ENCODE results near the gene IBA57.

Gene IBA57

DNA sequence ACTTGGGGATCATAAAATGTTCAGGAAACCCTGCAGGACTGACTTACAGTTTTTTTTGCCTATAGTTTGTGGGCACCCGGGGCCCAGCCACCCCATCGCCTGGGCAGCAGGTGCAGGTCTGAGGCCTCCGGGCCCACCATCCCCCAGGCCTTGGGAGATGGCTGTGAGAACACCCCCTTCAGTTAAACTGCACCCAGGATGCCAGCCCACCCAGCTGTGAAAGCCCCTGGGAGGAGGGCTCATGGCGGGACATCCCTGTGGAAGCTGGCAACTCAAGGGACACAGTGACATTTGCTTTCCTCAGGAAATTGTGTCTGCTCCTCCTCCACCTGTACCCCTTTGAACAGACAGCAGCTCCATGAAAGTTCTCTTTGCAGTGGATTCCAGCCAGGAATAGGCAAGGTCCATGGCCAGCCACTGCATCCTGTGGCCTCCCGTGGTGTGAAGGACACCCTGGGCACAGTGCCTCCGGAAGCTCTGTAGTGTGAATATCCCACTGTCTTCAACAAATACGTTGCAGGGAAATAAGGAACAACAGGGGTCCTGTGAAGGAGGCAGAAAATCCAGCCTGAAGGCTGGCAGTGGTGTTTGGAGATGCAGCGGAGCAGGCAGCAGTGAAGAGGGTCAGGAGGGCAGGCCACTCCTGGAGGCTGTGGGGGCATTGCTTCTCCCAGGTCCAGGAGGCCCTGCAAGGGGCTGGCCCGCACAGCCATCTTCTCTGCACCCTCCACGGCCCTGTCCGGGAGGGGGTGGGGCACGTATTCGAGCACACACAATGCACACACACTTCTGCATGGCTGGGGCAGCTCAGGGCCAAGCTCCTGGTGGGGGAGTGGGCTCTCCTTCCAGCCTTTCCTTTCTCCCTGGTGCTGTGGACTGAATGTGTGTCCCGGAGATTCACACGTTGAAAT, 40.2 kb downstream of the IBA57 start:
- peaks cover 7% of the 10 kb centered on the region; the same call in 1 of the 2 replicates for H3K4me1 ChIP-seq (ENCODE audit: control insufficient read depth, insufficient read depth, low read length)
- H3K4me3 ChIP-seq (ENCODE audit: low read depth, low read length): no peak overlapping the region
- H3K9ac ChIP-seq (ENCODE audit: low read length): no peak overlapping the region
- no peak overlapping the region for H3K27ac ChIP-seq (ENCODE audit: low read depth, low read length)
- peaks cover 17% of the 10 kb centered on the region for H3K27me3 ChIP-seq (ENCODE audit: control insufficient read depth, insufficient read depth, low read length)
- H3K36me3 ChIP-seq (ENCODE audit: control insufficient read depth, insufficient read depth, low read length): no peaks in the 10 kb centered on the region
- H3K9me3 ChIP-seq (ENCODE audit: control insufficient read depth, insufficient read depth, low read depth, low read length): no peaks in the 10 kb centered on the region; the same call in 1 of the 2 replicates

DNA sequence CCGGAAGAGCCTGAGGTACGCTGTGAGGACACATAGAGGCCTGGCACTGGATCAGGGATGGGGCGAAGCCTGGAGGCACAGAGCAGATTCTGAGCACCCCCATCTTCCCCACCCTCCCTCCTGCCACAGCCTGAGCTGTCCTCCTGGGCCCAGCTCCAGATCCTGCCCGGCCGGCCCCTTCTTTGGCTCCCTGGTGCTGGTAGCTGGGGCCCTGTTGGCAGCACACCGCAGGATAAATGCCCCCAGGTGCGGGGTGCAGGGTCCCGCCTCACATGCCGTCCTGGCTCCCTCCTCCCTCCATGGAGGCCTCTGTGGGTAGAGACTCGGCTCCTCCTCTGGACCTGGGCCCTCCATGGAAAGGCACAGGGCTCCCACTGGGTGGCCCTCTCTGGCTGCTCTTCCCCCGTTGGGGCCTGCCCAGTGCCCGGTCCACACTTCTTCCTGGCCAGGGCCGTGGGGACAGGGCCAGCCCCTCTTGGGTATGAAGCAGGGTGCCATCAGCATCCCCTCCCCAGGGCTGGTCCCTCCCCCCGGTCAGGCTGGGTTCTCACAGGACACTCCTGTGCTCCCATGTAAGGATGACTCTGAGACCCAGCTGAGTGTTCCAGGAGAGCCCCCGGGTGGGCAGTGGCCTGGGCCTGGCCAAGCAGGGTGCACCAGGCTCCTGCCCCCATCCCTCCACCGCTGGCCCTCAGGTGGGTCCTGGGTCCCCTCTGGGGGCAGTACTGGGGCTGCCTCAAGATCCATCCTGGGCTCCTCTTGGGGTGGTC, 41.2 kb downstream of the IBA57 start:
- Histone ChIP-seq H3K4me3 (ENCODE audit: low read depth, low read length) (no peak overlapping the region), H3K4me1 (ENCODE audit: control insufficient read depth, insufficient read depth, low read length) (peaks cover 7% of the 10 kb centered on the region; the same call in 1 of the 2 replicates), H3K9me3 (ENCODE audit: control insufficient read depth, insufficient read depth, low read depth, low read length) (no peaks in the 10 kb centered on the region), H3K27me3 (ENCODE audit: control insufficient read depth, insufficient read depth, low read length) (peaks cover 19% of the 10 kb centered on the region), H3K36me3 (ENCODE audit: control insufficient read depth, insufficient read depth, low read length) (no peaks in the 10 kb centered on the region), H3K9ac (ENCODE audit: low read length) (no peak overlapping the region), H3K27ac (ENCODE audit: low read depth, low read length) (no peak overlapping the region)

DNA sequence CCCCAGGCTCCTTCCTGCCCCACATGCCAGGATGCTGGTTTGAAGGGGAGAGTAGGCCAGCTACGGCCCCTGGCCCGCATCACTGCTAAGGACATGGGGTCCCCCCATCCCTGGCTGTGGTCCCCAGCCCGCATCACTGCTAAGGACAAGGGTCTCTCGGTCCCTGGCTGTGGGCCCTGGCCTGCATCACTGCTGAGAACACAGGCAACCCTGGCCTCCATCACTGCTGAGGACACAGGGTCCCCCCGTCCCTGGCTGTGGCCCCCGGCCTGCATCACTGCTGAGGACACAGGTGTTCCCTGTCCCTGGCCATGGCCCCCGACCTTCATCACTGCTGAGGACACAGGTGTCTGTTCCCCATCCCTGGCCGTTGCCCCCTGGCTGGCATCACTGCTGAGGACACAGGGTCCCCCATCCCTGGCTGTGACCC, 41.8 kb downstream of the IBA57 start:
- H3K9me3 ChIP-seq (ENCODE audit: control insufficient read depth, insufficient read depth, low read depth, low read length): no peaks in the 10 kb centered on the region
- no peak overlapping the region for H3K27ac ChIP-seq (ENCODE audit: low read depth, low read length)
- H3K36me3 ChIP-seq (ENCODE audit: control insufficient read depth, insufficient read depth, low read length): no peaks in the 10 kb centered on the region
- H3K27me3 ChIP-seq (ENCODE audit: control insufficient read depth, insufficient read depth, low read length): peaks cover 24% of the 10 kb centered on the region
- H3K9ac ChIP-seq (ENCODE audit: low read length): no peak overlapping the region
- H3K4me1 ChIP-seq (ENCODE audit: control insufficient read depth, insufficient read depth, low read length): peaks cover 7% of the 10 kb centered on the region; the same call in 1 of the 2 replicates
- H3K4me3 ChIP-seq (ENCODE audit: low read depth, low read length): no peak overlapping the region

DNA sequence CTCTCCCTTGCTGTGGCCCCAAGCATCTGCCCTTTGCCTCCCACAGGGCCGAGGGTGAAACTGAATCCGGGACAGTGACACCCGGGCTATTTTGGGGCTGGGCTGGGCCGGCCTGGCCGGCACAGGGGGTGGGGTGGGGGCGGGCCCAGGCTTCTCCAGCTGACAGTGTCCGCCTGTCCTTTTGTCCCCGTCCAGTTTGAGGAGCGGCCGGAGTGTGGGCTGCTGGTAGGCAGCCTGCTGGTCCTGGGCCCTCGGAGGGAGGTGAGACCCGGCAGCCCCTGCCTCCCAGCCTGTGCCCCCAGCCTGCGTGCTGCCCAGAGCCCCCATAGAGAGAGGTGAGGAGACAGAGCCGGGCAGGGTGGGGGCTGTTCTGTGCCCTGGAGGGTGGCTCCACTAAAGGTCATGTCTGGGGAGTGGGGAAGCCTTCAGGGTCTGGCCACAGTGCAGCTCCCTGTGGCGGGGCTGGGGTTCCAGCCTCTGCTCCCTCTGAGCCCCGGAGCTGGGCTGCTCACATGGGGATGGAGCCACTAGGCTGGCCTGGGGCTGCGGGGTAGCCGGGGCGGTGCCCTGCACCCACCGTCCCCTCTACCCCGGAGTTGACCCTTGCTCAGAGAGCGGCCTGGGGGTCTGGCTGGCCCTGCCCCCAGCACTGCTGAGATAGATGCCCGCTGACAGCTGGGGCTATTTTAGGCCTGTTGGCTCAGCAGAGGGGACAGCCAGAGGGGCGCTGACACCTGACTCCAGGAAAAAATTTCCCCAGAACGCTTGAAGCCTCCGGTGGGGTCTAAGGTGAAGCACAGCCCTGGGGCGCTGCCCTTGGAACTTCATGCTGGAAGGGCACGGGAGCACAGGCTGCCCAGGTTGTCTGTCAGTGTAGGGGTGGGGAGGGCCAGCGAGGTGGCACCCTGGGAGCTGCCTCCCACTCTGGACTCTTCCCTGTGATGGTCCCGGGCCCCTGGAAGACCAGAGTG, 42.5 kb downstream of the IBA57 start, which contains the start of gene OBSCN:
OBSCN (plus strand) TSS at position 194 of the 971 bp plus-strand sequence. CDS start 3,740 bp downstream, outside the sequence.
- Histone ChIP-seq H3K9ac (ENCODE audit: low read length) (no peak within 1 kb of the TSS), H3K4me3 (ENCODE audit: low read depth, low read length) (no peak within 1 kb of the TSS), H3K27me3 (ENCODE audit: control insufficient read depth, insufficient read depth, low read length) (peaks cover 28% of the 10 kb centered on the region), H3K4me1 (ENCODE audit: control insufficient read depth, insufficient read depth, low read length) (peaks cover 7% of the 10 kb centered on the region; the same call in 1 of the 2 replicates), H3K9me3 (ENCODE audit: control insufficient read depth, insufficient read depth, low read depth, low read length) (no peaks in the 10 kb centered on the region), H3K27ac (ENCODE audit: low read depth, low read length) (no peak within 1 kb of the TSS), H3K36me3 (ENCODE audit: control insufficient read depth, insufficient read depth, low read length) (no peaks in the 10 kb centered on the region)

DNA sequence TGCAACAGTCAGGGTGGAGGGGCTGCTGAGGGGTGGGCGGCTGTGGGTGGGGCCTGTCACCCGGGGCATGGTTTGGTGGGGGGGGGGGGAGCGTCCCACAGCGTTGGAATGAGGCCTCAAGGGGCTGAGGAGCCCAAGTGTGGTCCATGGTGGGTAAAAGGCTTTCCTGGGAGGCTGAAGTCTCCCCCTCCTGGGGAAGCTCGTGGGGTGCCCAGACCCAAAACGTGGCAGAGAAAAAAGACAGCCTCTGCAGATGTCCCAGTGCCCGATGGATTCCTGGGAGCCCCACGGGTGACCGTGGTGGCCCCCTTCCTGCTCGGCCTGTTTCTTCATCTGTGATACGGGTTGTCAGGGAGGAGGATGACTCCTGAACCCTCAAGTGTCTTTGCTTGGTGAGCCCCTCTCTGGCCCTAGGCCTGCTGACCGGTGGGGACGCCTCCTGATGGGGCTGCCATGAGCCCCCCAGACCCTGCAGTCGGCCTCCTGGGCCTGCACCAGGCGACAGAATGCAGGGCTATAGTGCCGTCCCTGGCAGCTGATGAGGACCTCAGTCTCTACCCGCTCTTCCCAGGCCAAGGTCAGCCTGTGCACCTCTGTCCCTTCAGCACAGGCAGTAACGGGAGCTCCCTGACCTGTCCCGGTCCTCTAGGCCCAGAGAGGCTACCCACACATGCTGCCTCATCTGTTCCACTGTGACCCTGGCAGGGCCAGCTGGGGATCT, 43.4 kb downstream of the IBA57 start:
- Histone ChIP-seq H3K9me3 (ENCODE audit: control insufficient read depth, insufficient read depth, low read depth, low read length) (no peaks in the 10 kb centered on the region), H3K4me3 (ENCODE audit: low read depth, low read length) (no peak overlapping the region), H3K36me3 (ENCODE audit: control insufficient read depth, insufficient read depth, low read length) (no peaks in the 10 kb centered on the region), H3K27me3 (ENCODE audit: control insufficient read depth, insufficient read depth, low read length) (peaks cover 27% of the 10 kb centered on the region), H3K27ac (ENCODE audit: low read depth, low read length) (no peak overlapping the region), H3K4me1 (ENCODE audit: control insufficient read depth, insufficient read depth, low read length) (peaks cover 7% of the 10 kb centered on the region; the same call in 1 of the 2 replicates), H3K9ac (ENCODE audit: low read length) (no peak overlapping the region)

DNA sequence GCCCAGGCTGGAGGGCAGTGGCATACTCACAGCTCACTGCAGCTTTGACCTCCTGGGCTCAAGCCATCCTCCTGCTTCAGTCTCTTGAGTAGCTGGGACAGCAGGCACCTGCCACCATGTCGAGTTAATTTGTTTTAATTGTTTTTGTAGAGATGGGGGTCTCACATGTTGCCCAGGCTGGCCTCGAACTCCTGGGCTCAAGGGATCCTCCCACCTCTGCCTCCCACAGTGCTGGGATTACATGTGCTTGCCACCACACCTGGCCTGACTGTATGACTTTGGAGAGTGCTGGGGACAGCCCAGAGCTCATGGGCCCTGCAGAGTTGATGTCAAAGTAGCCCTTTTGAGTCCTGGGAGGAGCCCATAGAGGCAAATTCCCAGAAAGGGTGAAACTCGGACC, 44.1 kb downstream of the IBA57 start:
- H3K36me3 ChIP-seq (ENCODE audit: control insufficient read depth, insufficient read depth, low read length): peaks cover 2% of the 10 kb centered on the region; the same call in 1 of the 2 replicates
- H3K9me3 ChIP-seq (ENCODE audit: control insufficient read depth, insufficient read depth, low read depth, low read length): no peaks in the 10 kb centered on the region
- no peak overlapping the region for H3K4me3 ChIP-seq (ENCODE audit: low read depth, low read length)
- H3K27me3 ChIP-seq (ENCODE audit: control insufficient read depth, insufficient read depth, low read length): peaks cover 21% of the 10 kb centered on the region
- no peak overlapping the region for H3K27ac ChIP-seq (ENCODE audit: low read depth, low read length)
- peaks cover 10% of the 10 kb centered on the region; the same call in 1 of the 2 replicates for H3K4me1 ChIP-seq (ENCODE audit: control insufficient read depth, insufficient read depth, low read length)
- H3K9ac ChIP-seq (ENCODE audit: low read length): no peak overlapping the region

DNA sequence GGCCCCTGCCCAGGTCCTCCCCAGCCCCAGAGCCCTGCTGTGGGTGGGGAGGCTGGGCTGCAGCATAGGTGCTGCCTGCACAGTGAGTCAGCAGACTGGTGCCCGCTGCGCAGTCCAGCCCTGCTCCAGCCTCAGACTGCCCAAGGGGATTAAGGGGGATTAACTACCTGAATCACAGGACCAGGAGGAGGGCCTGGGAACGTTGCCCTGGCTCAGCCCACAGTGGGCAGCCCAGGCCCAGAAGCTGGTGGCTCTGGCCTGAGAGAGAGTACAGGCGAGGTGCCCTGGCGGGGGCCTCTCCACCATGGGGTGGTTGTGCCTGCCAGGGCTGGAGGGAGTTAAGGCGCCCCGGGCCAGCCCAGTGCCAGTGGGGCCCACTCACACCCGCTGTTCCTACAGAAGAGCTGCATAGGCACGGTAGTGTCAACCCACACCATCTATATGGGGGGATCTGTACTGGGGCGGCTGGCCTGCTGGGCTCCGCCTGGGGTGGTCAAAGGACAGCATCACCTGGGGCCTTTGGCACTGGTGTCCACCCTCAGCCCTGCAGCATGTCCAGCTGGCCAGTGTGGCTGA, 44.6 kb downstream of the IBA57 start:
- H3K9me3 ChIP-seq (ENCODE audit: control insufficient read depth, insufficient read depth, low read depth, low read length): no peaks in the 10 kb centered on the region
- H3K4me1 ChIP-seq (ENCODE audit: control insufficient read depth, insufficient read depth, low read length): peaks cover 10% of the 10 kb centered on the region; the same call in 1 of the 2 replicates

DNA sequence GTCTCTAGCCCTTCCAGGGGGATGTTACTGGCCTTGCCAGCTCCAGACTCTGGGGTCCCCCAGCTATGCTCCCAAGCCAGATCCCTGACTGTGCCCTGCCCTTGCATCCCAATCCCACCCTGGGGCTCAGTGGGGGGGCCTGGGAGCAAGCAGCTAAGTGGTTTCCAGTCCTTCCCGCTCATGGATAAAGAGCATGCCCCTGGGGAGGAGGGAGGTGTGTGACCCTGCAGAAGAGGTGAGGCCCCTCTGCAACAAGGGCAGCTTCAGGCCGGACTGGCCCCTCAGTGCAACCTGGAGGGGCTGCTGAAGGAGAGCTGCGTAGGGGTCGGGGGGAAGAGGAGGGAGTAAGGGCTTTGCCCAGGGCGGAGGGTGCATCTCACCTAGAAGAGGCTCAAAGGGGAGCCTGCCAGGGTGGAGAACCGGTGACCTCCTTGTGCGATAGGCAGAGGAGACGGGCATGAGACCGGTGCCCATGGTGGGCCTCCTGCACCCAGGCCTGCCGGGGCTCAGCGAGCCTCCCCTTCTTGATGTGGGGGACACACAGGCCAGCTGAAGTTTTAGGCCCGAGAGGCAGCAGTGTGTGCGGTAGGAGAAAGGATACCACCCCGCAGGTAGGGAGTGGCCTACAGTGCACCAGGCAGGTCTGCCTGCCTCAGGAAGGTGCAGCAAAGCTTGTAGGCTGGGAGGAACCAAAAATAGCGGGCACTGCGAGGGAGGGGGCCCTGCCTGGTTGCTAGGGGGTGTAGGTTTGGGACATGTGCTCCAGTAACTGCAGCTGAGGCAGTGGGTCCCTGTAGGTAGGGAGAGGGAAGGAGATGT, 45.3 kb downstream of the IBA57 start:
- Histone ChIP-seq H3K27ac (ENCODE audit: low read depth, low read length) (no peak overlapping the region), H3K36me3 (ENCODE audit: control insufficient read depth, insufficient read depth, low read length) (peaks cover 10% of the 10 kb centered on the region)

More for the DNA sequence above, 44.6 kb downstream of the IBA57 start:
- no peak overlapping the region for H3K4me3 ChIP-seq (ENCODE audit: low read depth, low read length)
- no peak overlapping the region for H3K27ac ChIP-seq (ENCODE audit: low read depth, low read length)
- peaks cover 16% of the 10 kb centered on the region for H3K27me3 ChIP-seq (ENCODE audit: control insufficient read depth, insufficient read depth, low read length)
- H3K9ac ChIP-seq (ENCODE audit: low read length): no peak overlapping the region
- peaks cover 5% of the 10 kb centered on the region; the same call in 1 of the 2 replicates for H3K36me3 ChIP-seq (ENCODE audit: control insufficient read depth, insufficient read depth, low read length)

More for the DNA sequence above, 45.3 kb downstream of the IBA57 start:
- Histone ChIP-seq H3K9ac (ENCODE audit: low read length) (no peak overlapping the region), H3K27me3 (ENCODE audit: control insufficient read depth, insufficient read depth, low read length) (peaks cover 14% of the 10 kb centered on the region), H3K4me3 (ENCODE audit: low read depth, low read length) (no peak overlapping the region), H3K9me3 (ENCODE audit: control insufficient read depth, insufficient read depth, low read depth, low read length) (no peaks in the 10 kb centered on the region), H3K4me1 (ENCODE audit: control insufficient read depth, insufficient read depth, low read length) (peaks cover 10% of the 10 kb centered on the region; the same call in 1 of the 2 replicates)
